Neural cell (in vitro differentiated cells): Measurements from ENCODE around the gene ZNF618. TPM values are rescaled to one million over a fixed set of nuclear protein-coding genes. Genes with fewer than 3 reads are reported as not detected.

Experiments used
- H2AFZ ChIP-seq: fragments of 200-600, 300-800 bp; sonication (generic), shearing (Covaris generic); 2 replicates; pipeline ENCODE4 v1.6.0; 2014; ENCODE audit warnings: low read depth, mild to moderate bottlenecking, antibody characterized with exemption, low read length, moderate library complexity
- H3F3A ChIP-seq: fragments of 200-600 bp; shearing (Covaris generic); 2 replicates; pipeline ENCODE4 v1.6.1; 2016; ENCODE audit warnings: mild to moderate bottlenecking, moderate library complexity, mixed read lengths, antibody characterized with exemption, low read length; ENCODE audit not compliant: insufficient read depth, poor library complexity, severe bottlenecking
- H3K27ac ChIP-seq: fragments of 200-600, 300-800 bp; sonication (generic), shearing (Covaris generic); 2 replicates; pipeline ENCODE4 v1.5.1; 2014; ENCODE audit warnings: mild to moderate bottlenecking, low read length, moderate library complexity
- H3K27me3 ChIP-seq: fragments of 300-800, 200-600 bp; sonication (generic), shearing (Covaris generic); 2 replicates; pipeline ENCODE4 v1.6.0; 2014; ENCODE audit warnings: mild to moderate bottlenecking, low read depth, low read length, moderate library complexity; ENCODE audit not compliant: insufficient read depth
- H3K36me3 ChIP-seq: fragments of 300-800, 200-600 bp; sonication (generic), shearing (Covaris generic); 2 replicates; pipeline ENCODE4 v1.5.1; 2014; ENCODE audit warnings: mild to moderate bottlenecking, antibody characterized with exemption, low read length, moderate library complexity; ENCODE audit not compliant: insufficient read depth
- H3K4me2 ChIP-seq: fragments of 300-800, 200-600 bp; sonication (generic), shearing (Covaris generic); 2 replicates; pipeline ENCODE4 v1.6.0; 2014; ENCODE audit warnings: mild to moderate bottlenecking, low read length
- H3K4me3 ChIP-seq: fragments of 300-800, 200-600 bp; sonication (generic), shearing (Covaris generic); 2 replicates; pipeline ENCODE4 v1.5.1; 2014; ENCODE audit warnings: mild to moderate bottlenecking, low read length, moderate library complexity
- H3K79me2 ChIP-seq: fragments of 200-600 bp; shearing (Covaris generic); replicated peaks from 2 replicates; pipeline ENCODE4 v1.6.0; 2014; ENCODE audit warnings: mild to moderate bottlenecking, low read length, moderate library complexity; ENCODE audit not compliant: insufficient read depth
- H3K9ac ChIP-seq: fragments of 300-800, 200-600 bp; sonication (generic), shearing (Covaris generic); 2 replicates; pipeline ENCODE4 v1.6.1; 2016; ENCODE audit warnings: mild to moderate bottlenecking, low read length, mixed read lengths
- H3K9me2 ChIP-seq: fragments of 200-600 bp; shearing (Covaris generic); 2 replicates; pipeline ENCODE4 v1.6.1; 2016; ENCODE audit warnings: mild to moderate bottlenecking, low read length, mixed read lengths; ENCODE audit not compliant: insufficient read depth
- H3K9me3 ChIP-seq: fragments of 200-600, 300-800 bp; sonication (generic), shearing (Covaris generic); 2 replicates; pipeline ENCODE4 v1.6.1; 2016; ENCODE audit warnings: mild to moderate bottlenecking, mixed run types, low read length, moderate library complexity, mixed read lengths
- H4K20me1 ChIP-seq: fragments of 200-600 bp; shearing (Covaris generic); 2 replicates; pipeline ENCODE4 v1.6.1; 2016; ENCODE audit warnings: mild to moderate bottlenecking, mixed run types; ENCODE audit not compliant: insufficient read depth
- EP300 ChIP-seq: fragments of 450-650 bp; conservative IDR thresholded peaks from 2 replicates; pipeline ENCODE4 v1.6.1; 2014; ENCODE audit warnings: antibody characterized with exemption, mild to moderate bottlenecking, moderate library complexity; ENCODE audit not compliant: poor library complexity, severe bottlenecking
- EZH2 ChIP-seq: fragments of 200-600, 300-800 bp; shearing (Covaris generic), sonication (generic); IDR thresholded peaks from 2 replicates; pipeline ENCODE4 v1.6.1; 2014; ENCODE audit warnings: antibody characterized with exemption, low read length, borderline replicate concordance, mild to moderate bottlenecking; ENCODE audit not compliant: insufficient read depth, poor library complexity, severe bottlenecking
- MXI1 ChIP-seq: fragments of 450-650 bp; conservative IDR thresholded peaks from 2 replicates; pipeline ENCODE4 v1.6.1; 2014; ENCODE audit warnings: antibody characterized with exemption, mild to moderate bottlenecking; ENCODE audit not compliant: poor library complexity, severe bottlenecking
- POLR2AphosphoS5 ChIP-seq: IDR thresholded peaks from 2 replicates; pipeline ENCODE4 v1.6.1; 2012
- RAD21 ChIP-seq: fragments of 450-650 bp; conservative IDR thresholded peaks from 2 replicates; pipeline ENCODE4 v1.6.1; 2014; ENCODE audit warnings: antibody characterized with exemption, mild to moderate bottlenecking, moderate library complexity
- SMC3 ChIP-seq: fragments of 450-650 bp; conservative IDR thresholded peaks from 2 replicates; pipeline ENCODE4 v1.6.1; 2014; ENCODE audit warnings: antibody characterized with exemption, mild to moderate bottlenecking, moderate library complexity; ENCODE audit not compliant: poor library complexity
- TAF1 ChIP-seq: IDR thresholded peaks from 2 replicates; pipeline ENCODE4 v1.6.1; 2012; ENCODE audit warnings: low read depth
- polyA plus RNA-seq: library from polyadenylated mRNA; depleted of rRNA; stranded (reverse); fragments of >200 nt; gene quantifications from 2 replicates; pipeline ENCODE4 v1.2.3, GENCODE V29; 2014
- TF ChIP-seq, protein P1 (sequence below): IDR thresholded peaks from 2 replicates; pipeline ENCODE4 v1.6.1; 2012; ENCODE audit warnings: borderline replicate concordance
- TF ChIP-seq, protein P2 (sequence below): fragments of 450-650 bp; IDR thresholded peaks from 2 replicates; pipeline ENCODE4 v1.5.1; 2014; ENCODE audit warnings: antibody characterized with exemption, mild to moderate bottlenecking, moderate library complexity; ENCODE audit not compliant: poor library complexity, severe bottlenecking

Gene ZNF618
- polyA plus RNA-seq, 1 donor from 2014 or later = 7.1 TPM

GRCh38 chr9:113868501-113868900, 7.6 kb upstream of the ZNF618 start:
- TF ChIP-seq EP300 (no peak), TAF1 (no peak), SMC3 (no peak), RAD21 (no peak), EZH2 (no peak), MXI1 (no peak), POLR2AphosphoS5 (no peak)
- TF ChIP-seq, protein P1, sequence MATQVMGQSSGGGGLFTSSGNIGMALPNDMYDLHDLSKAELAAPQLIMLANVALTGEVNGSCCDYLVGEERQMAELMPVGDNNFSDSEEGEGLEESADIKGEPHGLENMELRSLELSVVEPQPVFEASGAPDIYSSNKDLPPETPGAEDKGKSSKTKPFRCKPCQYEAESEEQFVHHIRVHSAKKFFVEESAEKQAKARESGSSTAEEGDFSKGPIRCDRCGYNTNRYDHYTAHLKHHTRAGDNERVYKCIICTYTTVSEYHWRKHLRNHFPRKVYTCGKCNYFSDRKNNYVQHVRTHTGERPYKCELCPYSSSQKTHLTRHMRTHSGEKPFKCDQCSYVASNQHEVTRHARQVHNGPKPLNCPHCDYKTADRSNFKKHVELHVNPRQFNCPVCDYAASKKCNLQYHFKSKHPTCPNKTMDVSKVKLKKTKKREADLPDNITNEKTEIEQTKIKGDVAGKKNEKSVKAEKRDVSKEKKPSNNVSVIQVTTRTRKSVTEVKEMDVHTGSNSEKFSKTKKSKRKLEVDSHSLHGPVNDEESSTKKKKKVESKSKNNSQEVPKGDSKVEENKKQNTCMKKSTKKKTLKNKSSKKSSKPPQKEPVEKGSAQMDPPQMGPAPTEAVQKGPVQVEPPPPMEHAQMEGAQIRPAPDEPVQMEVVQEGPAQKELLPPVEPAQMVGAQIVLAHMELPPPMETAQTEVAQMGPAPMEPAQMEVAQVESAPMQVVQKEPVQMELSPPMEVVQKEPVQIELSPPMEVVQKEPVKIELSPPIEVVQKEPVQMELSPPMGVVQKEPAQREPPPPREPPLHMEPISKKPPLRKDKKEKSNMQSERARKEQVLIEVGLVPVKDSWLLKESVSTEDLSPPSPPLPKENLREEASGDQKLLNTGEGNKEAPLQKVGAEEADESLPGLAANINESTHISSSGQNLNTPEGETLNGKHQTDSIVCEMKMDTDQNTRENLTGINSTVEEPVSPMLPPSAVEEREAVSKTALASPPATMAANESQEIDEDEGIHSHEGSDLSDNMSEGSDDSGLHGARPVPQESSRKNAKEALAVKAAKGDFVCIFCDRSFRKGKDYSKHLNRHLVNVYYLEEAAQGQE = no peak
- TF ChIP-seq, protein P2, sequence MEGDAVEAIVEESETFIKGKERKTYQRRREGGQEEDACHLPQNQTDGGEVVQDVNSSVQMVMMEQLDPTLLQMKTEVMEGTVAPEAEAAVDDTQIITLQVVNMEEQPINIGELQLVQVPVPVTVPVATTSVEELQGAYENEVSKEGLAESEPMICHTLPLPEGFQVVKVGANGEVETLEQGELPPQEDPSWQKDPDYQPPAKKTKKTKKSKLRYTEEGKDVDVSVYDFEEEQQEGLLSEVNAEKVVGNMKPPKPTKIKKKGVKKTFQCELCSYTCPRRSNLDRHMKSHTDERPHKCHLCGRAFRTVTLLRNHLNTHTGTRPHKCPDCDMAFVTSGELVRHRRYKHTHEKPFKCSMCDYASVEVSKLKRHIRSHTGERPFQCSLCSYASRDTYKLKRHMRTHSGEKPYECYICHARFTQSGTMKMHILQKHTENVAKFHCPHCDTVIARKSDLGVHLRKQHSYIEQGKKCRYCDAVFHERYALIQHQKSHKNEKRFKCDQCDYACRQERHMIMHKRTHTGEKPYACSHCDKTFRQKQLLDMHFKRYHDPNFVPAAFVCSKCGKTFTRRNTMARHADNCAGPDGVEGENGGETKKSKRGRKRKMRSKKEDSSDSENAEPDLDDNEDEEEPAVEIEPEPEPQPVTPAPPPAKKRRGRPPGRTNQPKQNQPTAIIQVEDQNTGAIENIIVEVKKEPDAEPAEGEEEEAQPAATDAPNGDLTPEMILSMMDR = no peak
- no peaks in the 10 kb centered on the region for H3K36me3 ChIP-seq
- H3F3A ChIP-seq = no peaks in the 10 kb centered on the region
- H3K27me3 ChIP-seq = no peaks in the 10 kb centered on the region
- H3K9me3 ChIP-seq = no peaks in the 10 kb centered on the region
- H3K9me2 ChIP-seq = no peaks in the 10 kb centered on the region
- H3K27ac ChIP-seq = no peak overlapping the region
- H3K9ac ChIP-seq = no peak overlapping the region
- H3K79me2 ChIP-seq = no peaks in the 10 kb centered on the region
- no peaks in the 10 kb centered on the region for H4K20me1 ChIP-seq
- H2AFZ ChIP-seq = no peak overlapping the region
- H3K4me2 ChIP-seq = no peak overlapping the region
- H3K4me3 ChIP-seq = no peak overlapping the region

- no peak overlapping the region for H3K9ac ChIP-seq
- H4K20me1 ChIP-seq = no peaks in the 10 kb centered on the region
- no peaks in the 10 kb centered on the region for H3K27me3 ChIP-seq
- H3K79me2 ChIP-seq = peaks cover 11% of the 10 kb centered on the region
- no peak overlapping the region for H2AFZ ChIP-seq
- H3F3A ChIP-seq = peaks cover 4% of the 10 kb centered on the region
- H3K4me2 ChIP-seq = no peak overlapping the region
- TF ChIP-seq SMC3 = no peak
- TF ChIP-seq TAF1 = no peak
- TF ChIP-seq, protein P2 = no peak
- no peak for TF ChIP-seq EZH2
- no peak for TF ChIP-seq RAD21
- TF ChIP-seq POLR2AphosphoS5 = no peak
- TF ChIP-seq, protein P1 = no peak
- no peak for TF ChIP-seq EP300
- no peak for TF ChIP-seq MXI1
- no peak overlapping the region for H3K4me3 ChIP-seq
- no peaks in the 10 kb centered on the region for H3K9me2 ChIP-seq
- H3K36me3 ChIP-seq = no peaks in the 10 kb centered on the region
- no peaks in the 10 kb centered on the region for H3K9me3 ChIP-seq
- no peak overlapping the region for H3K27ac ChIP-seq
These were observed 3.5 kb upstream of the ZNF618 start for GRCh38 chr9:113872485-113873143.
